ENCODE measurements around the gene KANSL1.
A peak's percentile ranks its signal among the peaks of the same experiment; 100 is the strongest.

DNA sequence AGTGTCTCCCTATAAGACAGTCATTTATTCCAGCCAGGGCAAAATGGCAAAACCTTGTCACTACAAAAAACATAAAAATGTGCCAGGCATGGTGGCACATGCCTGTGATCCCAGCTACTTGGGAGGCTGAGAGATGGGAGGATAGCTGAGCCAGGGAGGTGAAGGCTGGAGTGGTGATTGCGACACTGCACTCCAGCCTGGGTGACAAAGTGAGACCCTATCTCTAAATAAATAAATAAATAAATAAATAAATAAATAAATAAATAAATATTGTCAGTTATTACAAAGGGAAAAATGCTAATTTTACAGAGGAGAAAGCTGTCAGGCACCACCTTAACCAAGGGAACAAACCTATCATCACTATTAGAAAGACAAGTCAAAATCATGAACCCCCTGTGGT lies 118.7 kb downstream of the KANSL1 start:
- peak; percentile 55 for TF ChIP-seq CEBPB (IDR thresholded peaks at IDR 0.05)
- no peak for TF ChIP-seq RAD21 (IDR thresholded peaks at IDR 0.05; ENCODE audit: low read depth)
- no peak for TF ChIP-seq EP300 (IDR thresholded peaks at IDR 0.05; ENCODE audit: borderline replicate concordance)
- no peak for TF ChIP-seq TAF1 (IDR thresholded peaks at IDR 0.05; ENCODE audit: low read depth)
- TF ChIP-seq, protein P1, sequence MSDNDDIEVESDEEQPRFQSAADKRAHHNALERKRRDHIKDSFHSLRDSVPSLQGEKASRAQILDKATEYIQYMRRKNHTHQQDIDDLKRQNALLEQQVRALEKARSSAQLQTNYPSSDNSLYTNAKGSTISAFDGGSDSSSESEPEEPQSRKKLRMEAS (IDR thresholded peaks at IDR 0.05), result no peak
- TF ChIP-seq, protein P2, sequence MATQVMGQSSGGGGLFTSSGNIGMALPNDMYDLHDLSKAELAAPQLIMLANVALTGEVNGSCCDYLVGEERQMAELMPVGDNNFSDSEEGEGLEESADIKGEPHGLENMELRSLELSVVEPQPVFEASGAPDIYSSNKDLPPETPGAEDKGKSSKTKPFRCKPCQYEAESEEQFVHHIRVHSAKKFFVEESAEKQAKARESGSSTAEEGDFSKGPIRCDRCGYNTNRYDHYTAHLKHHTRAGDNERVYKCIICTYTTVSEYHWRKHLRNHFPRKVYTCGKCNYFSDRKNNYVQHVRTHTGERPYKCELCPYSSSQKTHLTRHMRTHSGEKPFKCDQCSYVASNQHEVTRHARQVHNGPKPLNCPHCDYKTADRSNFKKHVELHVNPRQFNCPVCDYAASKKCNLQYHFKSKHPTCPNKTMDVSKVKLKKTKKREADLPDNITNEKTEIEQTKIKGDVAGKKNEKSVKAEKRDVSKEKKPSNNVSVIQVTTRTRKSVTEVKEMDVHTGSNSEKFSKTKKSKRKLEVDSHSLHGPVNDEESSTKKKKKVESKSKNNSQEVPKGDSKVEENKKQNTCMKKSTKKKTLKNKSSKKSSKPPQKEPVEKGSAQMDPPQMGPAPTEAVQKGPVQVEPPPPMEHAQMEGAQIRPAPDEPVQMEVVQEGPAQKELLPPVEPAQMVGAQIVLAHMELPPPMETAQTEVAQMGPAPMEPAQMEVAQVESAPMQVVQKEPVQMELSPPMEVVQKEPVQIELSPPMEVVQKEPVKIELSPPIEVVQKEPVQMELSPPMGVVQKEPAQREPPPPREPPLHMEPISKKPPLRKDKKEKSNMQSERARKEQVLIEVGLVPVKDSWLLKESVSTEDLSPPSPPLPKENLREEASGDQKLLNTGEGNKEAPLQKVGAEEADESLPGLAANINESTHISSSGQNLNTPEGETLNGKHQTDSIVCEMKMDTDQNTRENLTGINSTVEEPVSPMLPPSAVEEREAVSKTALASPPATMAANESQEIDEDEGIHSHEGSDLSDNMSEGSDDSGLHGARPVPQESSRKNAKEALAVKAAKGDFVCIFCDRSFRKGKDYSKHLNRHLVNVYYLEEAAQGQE (IDR thresholded peaks at IDR 0.05; ENCODE audit: low read depth), result no peak
- no peak for TF ChIP-seq CREB1 (IDR thresholded peaks at IDR 0.05; ENCODE audit: low read depth)
- TF ChIP-seq YY1 (IDR thresholded peaks at IDR 0.05; ENCODE audit: low read depth), result no peak
- no peak for TF ChIP-seq TEAD4 (IDR thresholded peaks at IDR 0.05)
- TF ChIP-seq FOXM1 (IDR thresholded peaks at IDR 0.05; ENCODE audit: borderline replicate concordance, low read depth), result no peak
